ENCODE data around the gene PCLO.

The PCLO gene

GRCh38 chr7:82803411-82803810 lies 359.3 kb downstream of the PCLO start:
- DNase-seq (ENCODE audit: low spot score) (no peak), ATAC-seq (ENCODE audit: low read depth) (no peak)
- Histone ChIP-seq H3K27me3 (ENCODE audit: insufficient read depth, poor library complexity, severe bottlenecking) (no peaks in the 10 kb centered on the region), H3K9me3 (ENCODE audit: severe bottlenecking) (no peaks in the 10 kb centered on the region), H3K4me3 (ENCODE audit: severe bottlenecking) (no peak overlapping the region), H3K4me1 (ENCODE audit: insufficient read depth, poor library complexity, severe bottlenecking) (peaks cover 18% of the 10 kb centered on the region), H3K36me3 (ENCODE audit: low read depth) (no peaks in the 10 kb centered on the region), H3K27ac (ENCODE audit: poor library complexity, severe bottlenecking) (no peak overlapping the region)
- TF ChIP-seq CTCF (IDR thresholded peaks at IDR 0.05; ENCODE audit: poor library complexity, severe bottlenecking): no peak

- Histone ChIP-seq H3K9me3 (ENCODE audit: severe bottlenecking) (no peaks in the 10 kb centered on the region), H3K27me3 (ENCODE audit: insufficient read depth, poor library complexity, severe bottlenecking) (no peaks in the 10 kb centered on the region), H3K4me3 (ENCODE audit: severe bottlenecking) (no peak overlapping the region), H3K4me1 (ENCODE audit: insufficient read depth, poor library complexity, severe bottlenecking) (no peaks in the 10 kb centered on the region), H3K27ac (ENCODE audit: poor library complexity, severe bottlenecking) (no peak overlapping the region), H3K36me3 (ENCODE audit: low read depth) (no peaks in the 10 kb centered on the region)
- DNase-seq (ENCODE audit: low spot score): no peak
- TF ChIP-seq CTCF (IDR thresholded peaks at IDR 0.05; ENCODE audit: poor library complexity, severe bottlenecking): no peak
- ATAC-seq (ENCODE audit: low read depth): no peak
Observed at GRCh38 chr7:82789883-82790609, 372.6 kb downstream of the PCLO start.

GRCh38 chr7:82778021-82778420 lies 384.7 kb downstream of the PCLO start:
- DNase-seq (ENCODE audit: low spot score) (no peak), ATAC-seq (ENCODE audit: low read depth) (no peak)
- Histone ChIP-seq H3K9me3 (ENCODE audit: severe bottlenecking) (no peaks in the 10 kb centered on the region), H3K4me3 (ENCODE audit: severe bottlenecking) (no peak overlapping the region), H3K27ac (ENCODE audit: poor library complexity, severe bottlenecking) (no peak overlapping the region), H3K27me3 (ENCODE audit: insufficient read depth, poor library complexity, severe bottlenecking) (no peaks in the 10 kb centered on the region), H3K4me1 (ENCODE audit: insufficient read depth, poor library complexity, severe bottlenecking) (no peaks in the 10 kb centered on the region), H3K36me3 (ENCODE audit: low read depth) (no peaks in the 10 kb centered on the region)
- no peak for TF ChIP-seq CTCF (IDR thresholded peaks at IDR 0.05; ENCODE audit: poor library complexity, severe bottlenecking)

GRCh38 chr7:82762880-82763279 lies 399.8 kb downstream of the PCLO start:
- no peak overlapping the region for H3K27ac ChIP-seq (ENCODE audit: poor library complexity, severe bottlenecking)
- H3K4me1 ChIP-seq (ENCODE audit: insufficient read depth, poor library complexity, severe bottlenecking): no peaks in the 10 kb centered on the region
- TF ChIP-seq CTCF (IDR thresholded peaks at IDR 0.05; ENCODE audit: poor library complexity, severe bottlenecking): no peak
- DNase-seq (ENCODE audit: low spot score) (no peak), ATAC-seq (ENCODE audit: low read depth) (no peak)
- peaks cover 5% of the 10 kb centered on the region for H3K27me3 ChIP-seq (ENCODE audit: insufficient read depth, poor library complexity, severe bottlenecking)
- no peaks in the 10 kb centered on the region for H3K9me3 ChIP-seq (ENCODE audit: severe bottlenecking)
- H3K4me3 ChIP-seq (ENCODE audit: severe bottlenecking): no peak overlapping the region
- no peaks in the 10 kb centered on the region for H3K36me3 ChIP-seq (ENCODE audit: low read depth)

GRCh38 chr7:82760831-82761230 lies 401.9 kb downstream of the PCLO start:
- DNase-seq (ENCODE audit: low spot score): no peak
- no peak for TF ChIP-seq CTCF (IDR thresholded peaks at IDR 0.05; ENCODE audit: poor library complexity, severe bottlenecking)
- H3K9me3 ChIP-seq (ENCODE audit: severe bottlenecking): no peaks in the 10 kb centered on the region

More at GRCh38 chr7:82760831-82761230, 401.9 kb downstream of the PCLO start:
- no peaks in the 10 kb centered on the region for H3K36me3 ChIP-seq (ENCODE audit: low read depth)
- no peaks in the 10 kb centered on the region for H3K4me1 ChIP-seq (ENCODE audit: insufficient read depth, poor library complexity, severe bottlenecking)
- H3K4me3 ChIP-seq (ENCODE audit: severe bottlenecking): no peak overlapping the region
- H3K27me3 ChIP-seq (ENCODE audit: insufficient read depth, poor library complexity, severe bottlenecking): peaks cover 3% of the 10 kb centered on the region
- H3K27ac ChIP-seq (ENCODE audit: poor library complexity, severe bottlenecking): no peak overlapping the region
- no peak for ATAC-seq (ENCODE audit: low read depth)

Data from RWPE2 (cell line).